ENCODE measurements around the gene DDB1.
"Not testable (repeated sequence)": the region's sequence is repeated elsewhere in the genome, so short reads cannot be mapped to it uniquely, and the experiment has no call there.

The DDB1 gene

GRCh38 chr11:61278001-61278470, 54.9 kb downstream of the DDB1 start:
- in situ Hi-C loops (cut with MboI; ENCODE audit: low pct_unique_long_range_greater_than_20kb, low sequenced_read_pairs) = no loop called here
- DNase-seq = no peak

GRCh38 chr11:61277186-61278000, 55.5 kb downstream of the DDB1 start:
- no peak for DNase-seq
- in situ Hi-C loops (cut with MboI; ENCODE audit: low pct_unique_long_range_greater_than_20kb, low sequenced_read_pairs) = no loop called here

DNA sequence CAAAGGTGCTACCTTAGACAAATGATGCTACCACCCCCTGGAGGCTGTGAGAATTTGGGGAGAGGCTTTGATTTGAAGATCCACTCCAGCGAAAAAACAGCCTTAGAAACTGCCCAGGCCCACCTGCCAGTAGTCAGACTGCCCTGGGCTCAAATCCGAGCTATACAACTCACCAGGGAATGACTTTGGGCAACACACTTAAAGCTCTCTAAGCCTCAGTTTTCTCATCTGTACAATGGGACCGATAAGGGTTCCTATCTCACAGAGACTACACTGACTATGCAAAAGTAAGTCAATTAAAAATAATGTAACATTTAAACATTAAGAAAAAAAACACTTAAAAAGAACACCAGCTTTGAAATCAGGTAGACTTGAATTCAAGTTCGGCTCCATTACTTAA, 57.7 kb downstream of the DDB1 start:
- in situ Hi-C loops (cut with MboI; ENCODE audit: low pct_unique_long_range_greater_than_20kb, low sequenced_read_pairs) = no loop called here
- no peak for DNase-seq

DNA sequence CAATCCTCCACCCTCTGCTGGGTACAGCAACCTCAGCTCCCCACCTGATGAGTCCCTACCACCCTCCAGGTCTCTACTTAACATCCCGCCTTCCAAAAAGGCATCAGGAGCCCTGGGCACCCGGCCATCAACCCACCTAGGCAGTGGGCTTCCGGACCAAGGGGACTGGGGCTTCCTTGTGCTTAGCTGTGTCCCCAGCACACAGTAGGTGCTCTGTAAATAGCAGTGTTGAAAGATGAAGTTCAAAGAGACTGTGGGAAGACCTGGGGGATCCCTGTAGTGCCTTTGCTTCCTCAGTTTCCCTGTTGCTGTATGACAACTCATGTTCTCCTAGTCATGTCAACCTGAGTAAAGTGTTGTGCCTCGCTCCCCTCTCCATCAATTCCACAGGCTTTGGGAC, 58.8 kb downstream of the DDB1 start:
- in situ Hi-C loops (cut with MboI; ENCODE audit: low pct_unique_long_range_greater_than_20kb, low sequenced_read_pairs) = no loop called here
- DNase-seq = no peak

DNA sequence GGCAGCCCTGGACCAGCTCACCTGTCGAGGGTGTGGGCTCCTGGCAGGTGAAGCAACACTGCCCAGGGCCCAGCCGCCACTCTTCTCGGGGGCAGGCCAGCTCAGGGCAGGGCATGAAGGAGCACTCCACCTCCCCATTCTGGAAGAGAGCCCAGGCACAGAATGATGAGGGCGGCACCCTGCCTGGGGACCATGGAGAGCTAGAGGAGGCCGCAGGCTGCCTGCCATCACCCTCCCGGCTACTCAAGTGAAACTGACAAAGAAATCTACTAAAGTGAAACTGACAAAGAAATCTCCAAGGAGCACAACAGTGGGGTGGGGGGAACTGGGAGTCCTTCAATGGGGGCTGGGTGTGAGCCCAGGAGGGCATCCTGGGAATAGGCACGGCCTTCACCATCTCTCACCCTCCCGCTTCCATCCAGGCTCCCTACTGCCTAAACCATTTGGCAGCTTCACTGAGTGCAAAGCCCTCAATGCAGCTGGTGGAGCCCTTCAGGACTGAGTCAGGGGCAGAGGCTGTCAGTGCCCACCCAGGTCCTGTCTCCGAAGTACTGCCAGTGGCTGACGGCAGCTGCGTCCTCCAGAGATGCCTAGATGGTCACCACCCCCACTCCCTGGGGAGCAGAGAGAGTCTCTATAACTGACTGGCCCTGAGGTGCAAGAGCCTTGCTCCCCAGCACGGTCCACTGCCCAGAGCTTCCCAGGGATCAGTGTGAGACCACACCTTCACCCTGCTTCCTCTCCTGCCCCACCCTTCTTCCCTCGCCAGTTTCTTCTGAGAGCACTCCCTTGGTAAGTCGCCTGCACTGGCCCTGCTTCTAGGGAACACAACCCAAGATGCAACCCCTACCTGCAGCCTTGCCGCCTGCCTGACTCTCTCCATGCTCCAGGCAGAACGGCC, 59.5 kb downstream of the DDB1 start:
- DNase-seq = no peak
- in situ Hi-C loops (cut with MboI; ENCODE audit: low pct_unique_long_range_greater_than_20kb, low sequenced_read_pairs) = no loop called here

- in situ Hi-C loops (cut with MboI; ENCODE audit: low pct_unique_long_range_greater_than_20kb, low sequenced_read_pairs) = no loop called here
- DNase-seq = no peak
Observed at GRCh38 chr11:61272731-61273130, 60.2 kb downstream of the DDB1 start.

DNA sequence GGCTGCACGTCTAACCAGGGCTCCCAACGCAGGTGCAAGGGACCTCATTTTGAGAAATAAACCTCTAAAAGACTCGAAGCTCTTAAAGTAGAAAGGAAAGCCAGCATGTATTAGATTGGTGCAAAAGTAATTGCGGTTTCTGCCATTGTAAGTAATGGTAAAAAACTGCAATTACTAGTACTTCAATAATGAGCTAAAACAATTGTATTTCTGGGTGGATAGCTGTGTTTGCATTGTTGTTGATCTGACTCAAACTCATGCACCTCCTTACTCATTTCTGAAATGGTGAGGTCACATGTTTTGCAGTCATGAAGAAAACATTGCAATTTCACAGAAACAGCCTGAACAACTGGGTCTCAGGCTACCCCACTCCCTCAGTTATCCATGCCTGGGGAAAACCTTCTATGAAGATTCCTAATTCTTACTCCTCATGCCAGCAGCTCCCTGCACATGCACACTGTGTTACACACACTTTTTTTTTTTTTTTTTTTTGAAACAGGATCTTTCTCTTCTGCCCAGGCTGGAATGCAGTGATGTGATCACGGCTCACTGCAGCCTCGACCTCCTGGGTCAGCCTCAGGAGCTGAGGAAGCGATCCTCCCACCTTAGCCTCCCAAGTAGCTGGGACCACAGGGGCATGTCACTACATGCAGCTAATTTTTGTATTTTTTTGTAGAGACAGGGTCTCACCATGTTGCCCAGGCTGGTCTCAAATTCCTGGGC, 62.4 kb downstream of the DDB1 start:
- DNase-seq = no peak
- in situ Hi-C loops (cut with MboI; ENCODE audit: low pct_unique_long_range_greater_than_20kb, low sequenced_read_pairs) = no loop called here

DNA sequence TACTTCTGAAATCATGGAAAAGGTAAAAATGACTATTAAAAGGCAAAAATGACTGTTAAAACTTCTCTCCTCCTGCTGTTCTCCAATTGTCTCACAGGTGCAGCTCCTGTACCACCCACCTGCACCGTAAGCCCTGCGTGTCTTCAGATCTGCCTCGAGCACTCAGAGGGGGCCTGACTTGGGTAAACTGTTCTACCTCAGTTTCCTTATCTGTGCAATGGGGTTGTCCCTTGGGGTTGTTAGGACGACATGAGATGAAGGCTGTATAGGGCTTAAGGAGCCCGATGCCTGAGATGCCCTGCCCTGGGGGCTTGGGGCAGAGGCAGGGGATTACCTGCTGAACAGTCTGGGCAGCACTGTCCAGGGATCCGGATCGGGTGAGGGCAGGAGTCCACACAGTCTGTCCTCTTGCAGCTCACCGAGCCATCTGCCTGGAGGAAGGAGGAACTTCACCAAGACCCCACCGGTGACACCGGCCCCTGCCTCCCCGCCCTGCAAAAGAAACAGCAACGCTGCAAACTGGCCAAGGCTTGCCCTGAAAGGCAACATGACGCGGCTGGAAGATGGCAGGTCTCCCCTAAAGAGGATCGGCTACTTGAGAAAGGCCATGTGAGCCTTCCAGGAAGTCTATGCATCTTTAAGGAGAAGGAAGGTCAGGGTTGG, 64.2 kb downstream of the DDB1 start:
- in situ Hi-C loops (cut with MboI; ENCODE audit: low pct_unique_long_range_greater_than_20kb, low sequenced_read_pairs) = no loop called here
- DNase-seq = no peak

DNA sequence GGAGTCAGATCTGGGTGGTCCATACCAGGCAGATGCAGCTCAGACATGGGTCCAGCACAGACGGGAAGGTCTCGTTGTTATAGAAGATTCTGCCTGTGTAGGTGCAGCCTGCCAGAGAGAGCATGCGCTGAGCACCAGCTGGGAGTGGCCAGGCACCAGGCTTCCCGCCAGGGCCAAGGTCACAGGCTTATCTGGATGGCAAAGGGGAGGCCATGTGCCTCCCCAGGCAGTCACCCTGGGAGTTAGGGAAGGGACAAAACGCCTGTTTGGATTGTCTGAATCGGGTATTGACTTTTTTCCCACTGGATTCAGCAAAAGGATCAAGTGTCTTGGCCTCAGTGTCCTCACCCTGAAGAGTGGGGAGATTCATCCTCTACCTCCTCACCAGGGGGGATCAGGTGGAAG, 65.5 kb downstream of the DDB1 start:
- DNase-seq = no peak
- in situ Hi-C loops (cut with MboI; ENCODE audit: low pct_unique_long_range_greater_than_20kb, low sequenced_read_pairs) = no loop called here

DNA sequence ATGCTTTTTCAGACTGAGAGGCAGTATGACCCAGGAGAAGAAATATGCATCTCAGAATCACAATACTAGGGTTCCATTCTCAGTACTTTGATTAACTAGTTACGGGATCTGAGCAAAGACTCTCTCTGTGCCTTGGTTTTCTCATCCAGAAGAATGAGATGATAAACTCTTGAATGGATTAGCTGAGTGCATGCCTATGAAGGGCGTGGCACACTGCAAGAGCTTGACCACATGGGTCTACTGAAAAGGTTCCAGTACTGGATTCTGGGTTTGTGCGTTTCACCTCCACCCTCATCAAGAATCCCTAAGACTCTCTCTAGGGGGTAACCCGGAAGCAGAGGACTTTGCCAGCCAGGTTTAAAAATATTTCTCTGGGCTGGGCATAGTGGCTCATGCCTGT, 66.3 kb downstream of the DDB1 start:
- in situ Hi-C loops (cut with MboI; ENCODE audit: low pct_unique_long_range_greater_than_20kb, low sequenced_read_pairs) = no loop called here
- no peak for DNase-seq

DNA sequence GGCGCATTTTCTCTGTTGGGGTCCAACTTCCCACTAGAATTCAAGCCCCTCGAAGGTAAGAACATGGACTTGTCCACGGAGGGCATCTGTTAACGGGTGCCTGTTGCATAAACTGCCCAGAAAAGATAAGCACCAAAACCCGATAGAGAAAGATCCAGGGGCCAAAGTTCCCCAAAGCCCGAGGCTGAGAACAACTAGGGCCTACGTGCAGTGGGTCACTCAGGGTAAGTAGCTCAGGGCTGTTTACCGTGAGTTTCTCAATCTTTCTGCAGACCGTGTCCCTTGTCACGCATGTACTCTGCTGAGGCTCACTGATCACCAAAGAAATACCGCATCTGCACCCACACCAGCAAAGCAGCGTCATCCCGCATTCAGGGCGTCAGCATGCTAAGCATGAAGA, 67.5 kb downstream of the DDB1 start:
- no peak for DNase-seq
- in situ Hi-C loops (cut with MboI; ENCODE audit: low pct_unique_long_range_greater_than_20kb, low sequenced_read_pairs) = no loop called here

DNA sequence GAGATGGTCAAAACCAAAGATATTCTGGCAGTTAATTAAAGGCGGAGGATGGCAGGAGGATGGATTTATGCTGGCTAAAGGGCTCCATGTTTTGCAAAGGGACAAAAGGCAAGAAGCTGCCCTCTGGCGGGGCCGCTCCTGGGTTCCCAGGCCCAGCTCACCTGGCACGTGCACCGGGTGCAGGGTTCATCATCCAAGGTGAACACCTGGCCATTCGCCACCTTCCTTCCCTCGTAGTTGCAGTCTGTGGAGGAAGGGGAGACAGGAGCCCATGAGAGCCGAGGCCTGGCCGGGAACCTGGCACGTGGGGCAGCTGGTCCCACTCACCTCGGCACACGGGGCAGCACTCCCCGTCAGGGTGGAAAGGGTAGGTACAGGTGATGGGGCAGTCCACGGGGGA, 68.1 kb downstream of the DDB1 start:
- DNase-seq = no peak
- in situ Hi-C loops (cut with MboI; ENCODE audit: low pct_unique_long_range_greater_than_20kb, low sequenced_read_pairs) = no loop called here

DNA sequence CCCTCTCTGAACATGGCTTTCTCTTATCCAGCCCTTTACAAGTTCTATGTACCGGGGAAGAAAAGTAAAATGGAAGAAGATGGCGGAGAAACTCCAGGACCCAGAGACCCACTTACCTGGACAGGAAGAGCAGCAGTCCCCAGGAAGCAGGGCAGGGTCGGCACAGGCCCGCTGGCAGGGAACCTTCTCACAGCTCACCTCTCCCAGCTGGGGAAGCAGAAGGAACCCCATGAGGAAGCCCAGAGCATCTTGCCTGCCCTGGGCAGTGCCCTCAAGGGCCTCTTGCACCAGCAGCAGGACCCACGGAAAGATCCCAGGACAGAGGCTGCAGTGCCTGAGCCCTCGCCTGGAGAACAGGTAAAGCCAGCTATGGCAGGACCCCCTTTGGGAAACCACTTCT, 68.5 kb downstream of the DDB1 start:
- no peak for DNase-seq
- in situ Hi-C loops (cut with MboI; ENCODE audit: low pct_unique_long_range_greater_than_20kb, low sequenced_read_pairs) = no loop called here

DNA sequence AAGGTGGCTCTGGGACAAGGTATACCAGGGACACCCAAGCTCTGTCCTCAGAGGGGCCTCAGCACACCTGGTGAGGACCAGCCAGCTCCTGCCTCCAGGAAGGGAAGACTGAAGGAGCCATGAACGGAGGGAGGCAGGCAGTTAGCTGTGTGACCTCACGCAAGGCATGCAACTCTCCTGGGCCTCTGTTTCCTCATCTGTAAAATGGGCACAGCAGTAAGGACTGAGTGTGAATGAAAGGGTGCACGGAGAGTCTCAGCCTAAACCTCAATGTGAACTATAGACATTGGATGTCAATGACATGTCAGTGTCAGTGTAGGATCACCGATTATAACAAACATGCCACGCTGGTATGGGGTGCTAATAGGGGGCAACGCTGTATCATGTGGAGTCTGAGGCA, 73.5 kb downstream of the DDB1 start:
- in situ Hi-C loops (cut with MboI; ENCODE audit: low pct_unique_long_range_greater_than_20kb, low sequenced_read_pairs) = no loop called here

GRCh38 chr11:61258546-61258945, 74.4 kb downstream of the DDB1 start:
- in situ Hi-C loops (cut with MboI; ENCODE audit: low pct_unique_long_range_greater_than_20kb, low sequenced_read_pairs) = no loop called here
- no peak for DNase-seq

More for the DNA sequence above, 73.5 kb downstream of the DDB1 start:
- no peak for DNase-seq

DNA sequence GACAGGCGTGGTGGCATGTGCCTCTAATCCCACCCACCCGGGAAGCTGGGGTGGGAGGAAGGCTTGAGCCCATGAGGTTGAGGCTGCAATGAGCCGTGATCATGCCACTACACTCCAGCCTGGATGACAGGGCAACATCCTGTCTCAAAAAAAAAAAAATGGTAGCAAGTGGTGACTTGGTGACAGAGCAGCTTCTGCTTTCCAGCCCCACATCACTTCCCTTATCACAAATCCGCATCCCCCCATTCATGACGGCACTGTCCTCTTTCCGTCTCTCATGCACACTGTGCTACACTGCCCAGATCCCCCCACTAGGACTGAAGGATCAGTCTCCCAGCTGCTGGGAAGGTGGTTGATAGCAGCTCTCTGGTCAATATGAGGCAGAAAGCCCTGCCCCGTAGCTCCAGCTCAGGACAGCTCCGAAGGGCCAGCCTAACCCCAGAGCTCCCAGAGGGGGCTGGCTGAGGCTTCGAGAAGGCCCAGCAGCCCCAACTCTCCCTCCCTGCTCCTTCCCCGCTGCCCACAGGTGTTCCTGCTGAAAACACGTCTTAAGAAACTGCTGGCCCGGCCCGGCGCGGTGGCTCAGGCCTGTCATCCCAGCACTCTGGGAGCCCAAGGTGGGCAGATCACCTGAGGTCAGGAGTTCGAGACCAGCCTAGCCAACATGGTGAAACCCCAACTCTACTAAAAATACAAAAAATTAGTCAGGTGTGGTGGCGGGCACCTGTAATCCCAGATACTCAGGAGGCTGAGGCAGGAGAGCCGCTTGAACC, 76.0 kb downstream of the DDB1 start:
- in situ Hi-C loops (cut with MboI; ENCODE audit: low pct_unique_long_range_greater_than_20kb, low sequenced_read_pairs) = no loop called here
- peak; percentile 57 for DNase-seq

DNA sequence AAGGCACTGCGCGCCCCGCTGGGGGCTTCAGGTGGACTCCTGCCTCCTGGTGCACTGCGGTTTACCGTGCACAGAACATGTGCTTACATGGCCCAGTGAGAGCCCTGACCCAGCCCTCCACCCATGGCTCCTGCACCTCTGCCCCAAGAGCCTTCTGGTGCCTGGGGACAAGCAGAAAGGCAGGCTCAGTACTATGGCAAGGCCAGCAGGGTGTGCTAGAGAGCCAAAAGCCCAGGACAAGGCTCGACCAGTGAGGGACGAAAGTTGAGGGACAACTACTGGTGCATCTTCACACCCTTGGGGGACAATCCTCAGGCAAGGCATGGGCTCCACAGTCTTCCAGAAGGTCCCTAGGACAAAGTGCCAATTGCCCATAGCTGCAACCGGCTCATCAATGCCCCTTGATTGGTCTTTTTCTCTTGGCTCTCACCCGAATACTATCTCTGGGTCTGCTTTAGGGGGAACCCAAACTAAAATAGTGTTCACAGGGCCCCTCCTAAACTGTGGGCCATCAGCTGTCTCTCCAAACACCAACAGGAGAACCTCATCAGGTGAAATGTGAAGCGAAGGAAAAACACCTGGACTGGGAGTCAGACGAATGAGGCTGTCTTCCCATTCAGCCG, 78.4 kb downstream of the DDB1 start:
- in situ Hi-C loops (cut with MboI; ENCODE audit: low pct_unique_long_range_greater_than_20kb, low sequenced_read_pairs) = no loop called here
- DNase-seq = peak; percentile 71

DNA sequence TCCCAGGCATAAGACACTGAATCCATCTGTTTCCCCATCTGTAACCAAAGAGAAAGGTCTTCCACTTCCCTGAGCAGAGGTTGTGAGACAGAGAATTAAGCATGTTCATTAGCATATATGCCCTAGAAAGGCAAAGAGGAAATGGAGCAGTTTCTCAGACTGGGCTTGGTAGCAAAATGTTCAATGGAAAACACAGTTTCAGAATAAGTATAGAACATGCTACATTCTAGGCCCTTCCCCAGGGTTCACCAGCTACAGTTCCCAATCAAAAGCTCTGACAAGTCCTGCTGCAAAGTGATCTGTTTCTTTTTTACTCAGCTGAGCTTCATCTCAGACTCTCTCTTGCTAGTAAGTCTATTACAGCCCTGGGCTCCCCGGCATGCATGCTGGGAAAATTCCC, 80.6 kb downstream of the DDB1 start:
- in situ Hi-C loops (cut with MboI; ENCODE audit: low pct_unique_long_range_greater_than_20kb, low sequenced_read_pairs); DNase-seq: not testable (repeated sequence)

Data from KBM-7 (cell line).